NCI-H2171 treated with DMSO at 0.1 percent for 48 hours (cell line): ENCODE results near the gene HTRA3.
"Not testable (repeated sequence)": the region's sequence is repeated elsewhere in the genome, so short reads cannot be mapped to it uniquely, and the experiment has no call there.

Experiments used
- DNase-seq: peaks from one replicate; lab custom pipeline; 2025; lab: John Stamatoyannopoulos, UW

Gene HTRA3

GRCh38 chr4:8342651-8343261, 73.2 kb downstream of the HTRA3 start:
- no peak for DNase-seq

DNA sequence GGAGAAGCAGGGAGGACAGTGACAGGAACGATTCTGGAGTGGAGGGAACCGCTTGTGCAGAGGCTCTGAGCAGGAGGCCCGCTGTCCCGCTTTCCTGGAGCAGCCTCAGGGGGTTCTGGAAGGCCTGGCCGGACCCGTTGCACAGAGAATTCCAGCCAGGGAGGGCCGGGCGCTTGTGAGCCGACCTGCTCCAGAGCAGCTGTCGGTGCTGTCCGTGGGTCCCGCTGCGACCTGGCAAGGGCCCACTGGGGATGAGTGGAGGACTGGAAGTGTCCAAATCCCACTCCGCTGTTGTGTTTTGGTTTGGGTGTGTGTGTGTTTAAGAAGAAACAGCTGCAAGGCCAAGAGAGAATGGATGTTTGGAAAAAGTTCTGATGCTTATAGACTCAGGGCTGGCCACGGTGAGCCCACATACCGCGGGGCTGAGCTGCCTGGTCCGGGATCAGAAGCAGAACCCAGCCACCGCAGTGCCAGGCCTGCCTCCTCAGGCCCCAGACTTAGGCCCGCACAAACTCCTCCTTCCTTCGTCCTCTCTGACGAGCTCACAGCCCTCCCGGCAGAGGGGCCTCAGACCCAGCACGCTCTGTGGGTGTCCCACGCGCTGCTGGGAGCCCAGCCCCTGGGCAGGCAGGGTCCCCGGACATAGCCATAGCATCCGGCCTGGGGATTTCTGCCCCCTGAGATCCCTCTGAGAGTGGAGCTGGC, 73.9 kb downstream of the HTRA3 start:
- no peak for DNase-seq

GRCh38 chr4:8343967-8344331, 74.4 kb downstream of the HTRA3 start:
- no peak for DNase-seq

DNA sequence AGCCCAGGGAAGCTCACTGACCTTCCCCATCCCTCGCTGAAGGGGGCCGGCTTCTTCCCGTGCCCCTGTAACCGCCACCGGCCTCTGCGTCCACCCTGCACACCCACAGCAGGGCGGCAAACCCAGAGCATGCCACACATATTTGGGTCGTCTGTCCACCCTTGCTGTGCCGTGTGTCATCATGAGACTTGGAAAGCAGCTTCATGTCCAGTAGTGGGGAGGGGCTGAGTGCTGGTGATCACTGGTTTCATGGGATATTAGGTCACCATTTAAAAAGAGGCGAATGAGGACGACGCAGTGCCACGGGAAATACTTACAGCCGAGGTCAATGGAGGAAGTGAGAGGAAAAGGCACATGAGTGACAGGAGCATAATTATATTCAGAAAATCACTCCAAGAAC, 74.8 kb downstream of the HTRA3 start:
- DNase-seq, result no peak

- no peak for DNase-seq
Observed at GRCh38 chr4:8345053-8345945, 75.7 kb downstream of the HTRA3 start.

- no peak for DNase-seq
Observed at GRCh38 chr4:8345946-8346814, 76.6 kb downstream of the HTRA3 start.

DNA sequence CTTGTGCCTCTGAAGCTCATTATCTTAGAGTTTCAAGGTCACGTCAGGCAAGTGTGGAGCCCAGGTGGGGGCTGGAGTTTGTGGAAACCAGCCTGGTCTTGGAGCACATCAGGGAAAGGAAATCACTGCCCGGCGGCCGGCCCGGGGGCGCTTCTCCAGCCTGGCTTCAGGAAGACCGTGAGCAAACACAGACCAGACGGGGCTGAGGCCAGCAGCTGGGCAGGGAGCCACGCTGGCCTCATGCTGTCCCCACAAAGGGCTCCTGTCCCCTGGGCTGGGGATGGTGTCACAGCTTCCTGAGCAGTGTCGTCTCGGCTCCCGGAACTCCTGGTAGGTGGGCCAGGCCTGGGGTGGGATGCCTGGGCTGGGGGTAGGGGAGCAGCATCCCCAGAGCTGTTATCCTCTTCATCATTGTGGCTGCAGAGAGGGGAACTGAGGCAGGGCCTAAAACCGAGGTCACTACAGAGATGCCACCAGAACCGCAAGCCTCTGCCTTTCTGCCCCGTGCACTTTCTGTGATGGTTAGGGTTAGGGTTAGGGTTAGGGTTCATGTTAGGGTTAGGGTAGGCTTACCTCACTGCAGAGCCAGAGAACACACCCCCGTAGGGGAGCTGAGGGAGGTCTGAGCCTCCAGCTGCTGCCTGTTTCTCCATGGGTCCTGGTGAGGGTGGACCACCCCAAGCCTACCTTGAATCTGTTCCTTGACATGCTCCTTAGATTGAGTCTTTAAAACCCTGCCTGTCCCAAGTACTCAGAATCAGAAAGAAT, 77.5 kb downstream of the HTRA3 start:
- DNase-seq, result no peak

GRCh38 chr4:8347660-8348059, 78.1 kb downstream of the HTRA3 start:
- no peak for DNase-seq

DNA sequence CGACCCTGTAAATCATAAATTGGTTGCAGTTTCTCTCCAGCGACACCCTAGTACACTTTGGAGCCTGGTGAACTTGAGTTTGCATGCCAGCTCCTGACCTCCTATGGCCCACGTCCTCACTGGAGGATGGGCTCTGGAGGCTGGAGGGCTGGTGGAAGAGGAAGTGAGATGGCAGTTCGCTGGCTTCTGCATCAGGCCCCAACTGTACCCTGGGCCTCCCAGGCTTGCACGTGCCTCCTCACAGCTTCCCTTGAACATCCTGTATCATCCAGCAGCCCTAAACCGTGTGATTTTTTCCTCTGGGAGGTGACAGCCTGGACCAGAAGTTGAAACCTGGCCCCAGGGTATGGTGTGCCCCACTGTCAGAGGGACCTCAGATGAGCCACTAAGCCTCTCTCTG, 78.5 kb downstream of the HTRA3 start:
- DNase-seq, result no peak

DNA sequence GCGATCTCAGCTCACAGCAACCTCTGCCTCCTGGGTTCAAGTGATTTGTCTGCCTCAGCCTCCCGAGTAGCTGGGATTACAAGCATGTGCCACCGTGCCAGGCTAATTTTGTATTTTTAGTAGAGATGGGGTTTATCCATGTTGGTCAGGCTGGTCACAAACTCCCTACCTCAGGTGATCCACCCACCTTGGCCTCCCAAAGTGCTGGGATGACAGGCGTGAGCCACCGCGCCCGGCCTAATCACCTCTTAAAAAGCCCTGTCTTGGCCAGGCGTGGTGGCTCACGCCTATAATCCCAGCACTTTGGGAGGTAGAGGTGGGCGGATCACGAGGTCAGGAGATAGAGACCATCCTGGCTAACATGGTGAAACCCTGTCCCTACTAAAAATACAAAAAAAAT, 79.7 kb downstream of the HTRA3 start:
- DNase-seq, result not testable (repeated sequence)

- no peak for DNase-seq
Observed at GRCh38 chr4:8349664-8350236, 80.2 kb downstream of the HTRA3 start.

DNA sequence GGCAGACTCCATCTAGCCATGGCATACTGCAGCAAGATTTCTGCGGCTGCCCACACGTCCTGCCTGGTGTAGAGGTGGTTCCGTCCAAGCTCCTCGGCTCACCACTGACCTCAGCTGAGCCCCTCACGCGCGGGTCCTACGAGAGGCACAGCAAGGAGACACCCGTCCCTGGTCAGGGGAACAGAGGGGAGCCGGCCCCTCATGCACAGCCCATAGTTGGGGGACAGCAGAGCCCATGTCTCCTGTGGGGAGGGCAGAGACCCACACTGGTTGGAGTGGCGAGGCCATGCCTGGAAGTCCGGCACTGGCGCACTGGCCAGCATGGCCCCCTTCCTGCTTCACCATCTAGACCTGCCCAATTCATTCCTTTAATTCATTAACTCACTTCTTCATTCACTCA, 80.8 kb downstream of the HTRA3 start:
- DNase-seq, result no peak

- no peak for DNase-seq
Observed at GRCh38 chr4:8350841-8351461, 81.4 kb downstream of the HTRA3 start.

DNA sequence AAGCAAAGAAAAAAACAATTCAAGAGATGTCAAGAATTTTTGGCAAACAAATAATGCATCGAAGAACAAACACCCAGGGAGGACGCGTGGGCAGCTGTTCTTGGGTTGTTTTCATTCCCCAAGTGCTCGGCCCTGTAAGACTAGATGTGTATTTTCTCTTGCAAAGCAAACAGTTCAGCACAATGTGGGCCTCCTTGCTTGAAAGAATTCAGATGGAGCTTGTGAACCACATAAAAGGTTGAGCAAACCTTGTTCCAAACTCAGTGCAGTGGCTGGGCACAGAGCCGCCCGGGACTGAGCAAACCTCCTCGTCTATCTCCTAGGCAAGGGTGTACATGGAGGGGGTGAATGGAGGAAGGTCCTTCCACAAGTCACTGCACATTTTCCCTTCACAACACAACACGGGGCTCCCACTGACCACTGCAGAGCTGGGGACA, 82.4 kb downstream of the HTRA3 start:
- DNase-seq, result no peak

DNA sequence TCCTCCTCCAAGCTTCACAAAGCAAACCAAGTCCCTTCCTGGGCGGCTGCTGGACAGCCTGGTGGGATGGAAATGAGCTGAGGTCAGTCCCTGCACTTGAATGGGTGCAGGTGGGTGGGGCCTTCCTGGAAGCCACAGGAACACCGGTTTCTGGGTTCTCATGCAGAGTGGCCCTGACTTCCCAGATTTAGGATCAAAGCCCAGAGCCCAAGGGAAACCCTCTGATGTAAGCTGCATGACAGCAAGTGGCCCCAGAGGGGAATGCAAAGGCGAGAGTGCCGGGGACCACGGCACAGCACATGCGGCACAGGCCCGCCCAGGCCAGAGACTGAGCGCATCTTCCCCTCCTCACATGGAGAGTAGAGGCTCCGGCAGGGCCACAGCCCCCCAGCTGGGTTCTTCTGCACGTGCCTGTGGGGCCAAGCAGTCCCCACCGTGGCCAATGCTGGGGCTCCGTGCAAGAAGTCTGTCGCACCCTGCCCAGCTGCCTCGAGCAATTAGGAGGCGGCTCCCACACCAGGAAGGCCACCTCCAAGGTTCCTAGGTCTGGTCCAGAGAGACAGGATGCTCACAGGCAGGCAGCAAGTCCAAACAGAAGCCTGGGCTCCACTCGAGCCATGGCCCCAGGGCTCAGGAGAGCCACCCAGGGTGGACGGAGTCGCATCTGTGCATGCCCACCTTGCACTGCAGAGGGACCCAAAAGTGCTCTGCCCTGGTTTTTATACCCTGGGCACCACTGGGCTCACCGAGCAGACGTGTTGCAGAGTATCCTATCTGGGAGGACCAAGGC, 83.0 kb downstream of the HTRA3 start:
- DNase-seq, result no peak

- DNase-seq, result no peak
Observed at GRCh38 chr4:8353158-8353669, 83.7 kb downstream of the HTRA3 start.

- no peak for DNase-seq
Observed at GRCh38 chr4:8353912-8354453, 84.4 kb downstream of the HTRA3 start.

- DNase-seq, result no peak
Observed at GRCh38 chr4:8355306-8355705, 85.8 kb downstream of the HTRA3 start.
